GM12864 (cell line): Measurements from ENCODE around the gene SALL3.

Source experiments
- DNase-seq: peaks from one replicate; pipeline ENCODE4 v3.0.0-alpha.2; 2011; ENCODE audit warnings: low read depth
- H3K4me3 ChIP-seq: 2 replicates; pipeline ENCODE4 v1.5.1; 2011; ENCODE audit warnings: mild to moderate bottlenecking, low read depth, low read length, control low read depth
- CTCF ChIP-seq: IDR thresholded peaks from 2 replicates; pipeline ENCODE4 v1.5.1; 2011; ENCODE audit warnings: low read depth, mild to moderate bottlenecking, moderate library complexity, low read length, control low read depth, inconsistent platforms; ENCODE audit errors: missing control alignments

SALL3 gene

GRCh38 chr18:79005653-79006052 is 26.0 kb downstream of the SALL3 start:
- TF ChIP-seq CTCF: no peak
- DNase-seq: no peak
- no peak overlapping the region for H3K4me3 ChIP-seq

GRCh38 chr18:79006106-79006795 is 26.6 kb downstream of the SALL3 start:
- TF ChIP-seq CTCF: no peak
- no peak for DNase-seq
- no peak overlapping the region for H3K4me3 ChIP-seq

GRCh38 chr18:79007440-79007839 is 27.8 kb downstream of the SALL3 start:
- DNase-seq: no peak
- H3K4me3 ChIP-seq: no peak overlapping the region
- no peak for TF ChIP-seq CTCF

GRCh38 chr18:79008356-79008940 is 28.8 kb downstream of the SALL3 start:
- no peak overlapping the region for H3K4me3 ChIP-seq
- TF ChIP-seq CTCF: no peak
- no peak for DNase-seq

- no peak overlapping the region for H3K4me3 ChIP-seq
- no peak for DNase-seq
- no peak for TF ChIP-seq CTCF
Measured at GRCh38 chr18:79010802-79011201, 31.2 kb downstream of the SALL3 start.

GRCh38 chr18:79011300-79011870 is 31.8 kb downstream of the SALL3 start:
- TF ChIP-seq CTCF: no peak
- H3K4me3 ChIP-seq: no peak overlapping the region
- no peak for DNase-seq

GRCh38 chr18:79013869-79014268 is 34.3 kb downstream of the SALL3 start:
- DNase-seq: no peak
- TF ChIP-seq CTCF: no peak
- H3K4me3 ChIP-seq: no peak overlapping the region
